Measurements from ENCODE around the gene NISCH.

The NISCH gene

GRCh38 chr3:52527732-52528585, 72.6 kb downstream of the NISCH start:
- TF ChIP-seq CREB1 (IDR thresholded peaks at IDR 0.05; ENCODE audit: low read depth) (no peak), FOXM1 (IDR thresholded peaks at IDR 0.05; ENCODE audit: borderline replicate concordance, low read depth) (no peak), YY1 (IDR thresholded peaks at IDR 0.05; ENCODE audit: low read depth) (no peak), CEBPB (IDR thresholded peaks at IDR 0.05) (no peak), TCF12 (IDR thresholded peaks at IDR 0.05; ENCODE audit: low read depth) (no peak), EGR1 (IDR thresholded peaks at IDR 0.05) (no peak)
- TF ChIP-seq, protein P1, sequence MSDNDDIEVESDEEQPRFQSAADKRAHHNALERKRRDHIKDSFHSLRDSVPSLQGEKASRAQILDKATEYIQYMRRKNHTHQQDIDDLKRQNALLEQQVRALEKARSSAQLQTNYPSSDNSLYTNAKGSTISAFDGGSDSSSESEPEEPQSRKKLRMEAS (IDR thresholded peaks at IDR 0.05) = no peak

DNA sequence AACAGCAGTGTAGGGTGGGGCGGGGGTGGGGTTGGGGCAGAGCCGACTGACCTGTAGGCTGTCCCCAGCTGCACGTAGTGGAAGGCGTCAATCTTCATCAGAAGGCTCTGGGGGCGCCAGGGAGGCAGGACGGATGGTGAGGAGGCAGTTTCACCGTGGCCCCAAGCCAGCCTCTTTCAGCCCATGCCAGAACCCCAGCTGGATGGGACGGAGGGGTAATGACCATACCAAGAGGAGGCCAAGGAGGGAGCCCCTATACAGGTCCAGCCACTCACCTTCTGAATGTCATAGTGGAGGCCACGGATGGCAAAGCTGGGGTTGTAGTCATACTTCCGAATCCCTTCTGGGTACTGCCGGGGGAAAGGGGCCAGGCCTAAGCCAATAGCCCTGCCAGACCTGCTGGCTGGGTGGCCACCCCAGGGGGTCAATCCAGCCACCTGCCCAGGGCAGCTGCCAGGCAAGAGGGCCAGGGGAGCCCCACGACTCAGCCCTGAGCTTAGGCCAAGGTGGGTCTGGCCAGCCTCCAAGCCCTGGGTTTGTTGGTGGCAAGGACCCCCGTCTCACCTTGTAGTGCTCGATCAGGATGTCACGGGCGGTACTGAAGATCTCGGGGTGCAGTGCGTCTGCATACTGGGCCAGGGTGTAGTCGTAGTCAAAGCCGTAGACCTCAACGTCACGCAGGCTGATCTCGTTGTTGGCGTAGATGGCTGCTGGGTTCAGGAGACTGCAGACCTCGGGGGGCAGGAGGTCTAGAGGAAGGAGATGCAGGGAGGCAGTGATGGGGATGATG, 73.4 kb downstream of the NISCH start:
- TF ChIP-seq CEBPB (IDR thresholded peaks at IDR 0.05) (no peak), EP300 (IDR thresholded peaks at IDR 0.05; ENCODE audit: borderline replicate concordance) (no peak), CREB1 (IDR thresholded peaks at IDR 0.05; ENCODE audit: low read depth) (no peak), USF1 (IDR thresholded peaks at IDR 0.05) (no peak), FOXM1 (IDR thresholded peaks at IDR 0.05; ENCODE audit: borderline replicate concordance, low read depth) (no peak), TCF12 (IDR thresholded peaks at IDR 0.05; ENCODE audit: low read depth) (no peak)
- TF ChIP-seq, protein P2, sequence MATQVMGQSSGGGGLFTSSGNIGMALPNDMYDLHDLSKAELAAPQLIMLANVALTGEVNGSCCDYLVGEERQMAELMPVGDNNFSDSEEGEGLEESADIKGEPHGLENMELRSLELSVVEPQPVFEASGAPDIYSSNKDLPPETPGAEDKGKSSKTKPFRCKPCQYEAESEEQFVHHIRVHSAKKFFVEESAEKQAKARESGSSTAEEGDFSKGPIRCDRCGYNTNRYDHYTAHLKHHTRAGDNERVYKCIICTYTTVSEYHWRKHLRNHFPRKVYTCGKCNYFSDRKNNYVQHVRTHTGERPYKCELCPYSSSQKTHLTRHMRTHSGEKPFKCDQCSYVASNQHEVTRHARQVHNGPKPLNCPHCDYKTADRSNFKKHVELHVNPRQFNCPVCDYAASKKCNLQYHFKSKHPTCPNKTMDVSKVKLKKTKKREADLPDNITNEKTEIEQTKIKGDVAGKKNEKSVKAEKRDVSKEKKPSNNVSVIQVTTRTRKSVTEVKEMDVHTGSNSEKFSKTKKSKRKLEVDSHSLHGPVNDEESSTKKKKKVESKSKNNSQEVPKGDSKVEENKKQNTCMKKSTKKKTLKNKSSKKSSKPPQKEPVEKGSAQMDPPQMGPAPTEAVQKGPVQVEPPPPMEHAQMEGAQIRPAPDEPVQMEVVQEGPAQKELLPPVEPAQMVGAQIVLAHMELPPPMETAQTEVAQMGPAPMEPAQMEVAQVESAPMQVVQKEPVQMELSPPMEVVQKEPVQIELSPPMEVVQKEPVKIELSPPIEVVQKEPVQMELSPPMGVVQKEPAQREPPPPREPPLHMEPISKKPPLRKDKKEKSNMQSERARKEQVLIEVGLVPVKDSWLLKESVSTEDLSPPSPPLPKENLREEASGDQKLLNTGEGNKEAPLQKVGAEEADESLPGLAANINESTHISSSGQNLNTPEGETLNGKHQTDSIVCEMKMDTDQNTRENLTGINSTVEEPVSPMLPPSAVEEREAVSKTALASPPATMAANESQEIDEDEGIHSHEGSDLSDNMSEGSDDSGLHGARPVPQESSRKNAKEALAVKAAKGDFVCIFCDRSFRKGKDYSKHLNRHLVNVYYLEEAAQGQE (IDR thresholded peaks at IDR 0.05; ENCODE audit: low read depth) = no peak

- no peak for TF ChIP-seq EP300 (IDR thresholded peaks at IDR 0.05; ENCODE audit: borderline replicate concordance)
- TF ChIP-seq CREB1 (IDR thresholded peaks at IDR 0.05; ENCODE audit: low read depth) = no peak
- TF ChIP-seq USF1 (IDR thresholded peaks at IDR 0.05) = no peak
- TF ChIP-seq, protein P2 (IDR thresholded peaks at IDR 0.05; ENCODE audit: low read depth) = no peak
- no peak for TF ChIP-seq RAD21 (IDR thresholded peaks at IDR 0.05; ENCODE audit: low read depth)
- TF ChIP-seq TEAD4 (IDR thresholded peaks at IDR 0.05) = no peak
- no peak for TF ChIP-seq EGR1 (IDR thresholded peaks at IDR 0.05)
- TF ChIP-seq TCF12 (IDR thresholded peaks at IDR 0.05; ENCODE audit: low read depth) = no peak
- no peak for TF ChIP-seq FOXM1 (IDR thresholded peaks at IDR 0.05; ENCODE audit: borderline replicate concordance, low read depth)
- TF ChIP-seq, protein P1 (IDR thresholded peaks at IDR 0.05) = no peak
- no peak for TF ChIP-seq CEBPB (IDR thresholded peaks at IDR 0.05)
- no peak for TF ChIP-seq ZBTB7A (IDR thresholded peaks at IDR 0.05; ENCODE audit: low read depth)
- no peak for TF ChIP-seq NFIC (IDR thresholded peaks at IDR 0.05)
- no peak for TF ChIP-seq YY1 (IDR thresholded peaks at IDR 0.05; ENCODE audit: low read depth)
- no peak for TF ChIP-seq TAF1 (IDR thresholded peaks at IDR 0.05; ENCODE audit: low read depth)
Observed at GRCh38 chr3:52529376-52530333, 74.3 kb downstream of the NISCH start.

DNA sequence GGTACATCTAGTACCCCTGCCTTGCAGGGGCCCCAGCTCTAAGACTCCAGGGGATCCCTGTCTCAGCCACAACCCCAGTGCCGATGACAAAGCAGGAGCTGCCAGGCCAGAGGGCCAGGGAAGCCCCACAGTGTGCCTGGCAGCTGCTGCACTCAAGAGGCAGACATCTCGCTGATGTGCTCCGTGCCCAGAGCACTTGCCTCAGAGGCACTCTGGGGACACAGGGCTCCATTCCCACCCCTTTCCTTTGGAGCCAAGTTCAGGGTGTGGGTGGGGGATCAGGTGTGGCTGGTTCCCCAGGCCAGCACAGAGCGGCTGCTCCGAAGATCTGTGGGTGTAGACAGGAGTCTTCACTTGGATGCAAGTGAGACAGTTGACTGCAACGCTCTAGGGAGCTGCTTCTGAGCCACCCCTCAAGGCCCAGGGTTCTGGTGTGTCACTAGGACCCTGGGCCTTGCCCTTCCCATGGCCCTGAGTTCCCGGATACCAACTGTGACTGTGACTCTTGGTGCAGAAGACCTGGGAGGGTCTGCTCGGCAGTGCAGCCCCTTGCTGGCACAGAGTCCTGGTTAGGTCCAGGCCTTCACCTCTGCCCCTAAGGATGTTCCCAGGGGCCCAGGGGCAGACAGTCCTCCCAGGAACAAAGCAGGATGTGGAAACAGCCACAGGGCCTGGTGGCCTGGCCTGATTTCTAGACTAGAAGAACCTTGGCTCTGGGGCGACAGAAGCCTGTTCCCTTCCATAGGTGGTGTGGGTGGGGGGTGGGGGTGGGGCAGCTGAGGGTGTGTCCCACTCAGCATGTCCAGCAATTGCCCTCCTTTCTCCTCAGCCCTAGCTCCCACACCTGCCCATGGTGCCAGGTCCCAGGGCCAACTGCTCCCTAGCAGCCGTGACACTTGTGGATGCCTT, 75.8 kb downstream of the NISCH start:
- no peak for TF ChIP-seq EGR1 (IDR thresholded peaks at IDR 0.05)
- TF ChIP-seq NFIC (IDR thresholded peaks at IDR 0.05) = no peak
- TF ChIP-seq EP300 (IDR thresholded peaks at IDR 0.05; ENCODE audit: borderline replicate concordance) = no peak
- no peak for TF ChIP-seq CREB1 (IDR thresholded peaks at IDR 0.05; ENCODE audit: low read depth)
- no peak for TF ChIP-seq ZBTB7A (IDR thresholded peaks at IDR 0.05; ENCODE audit: low read depth)
- no peak for TF ChIP-seq TAF1 (IDR thresholded peaks at IDR 0.05; ENCODE audit: low read depth)
- TF ChIP-seq YY1 (IDR thresholded peaks at IDR 0.05; ENCODE audit: low read depth) = no peak
- TF ChIP-seq TEAD4 (IDR thresholded peaks at IDR 0.05) = no peak
- TF ChIP-seq, protein P2 (IDR thresholded peaks at IDR 0.05; ENCODE audit: low read depth) = no peak
- TF ChIP-seq RAD21 (IDR thresholded peaks at IDR 0.05; ENCODE audit: low read depth) = no peak
- TF ChIP-seq, protein P1 (IDR thresholded peaks at IDR 0.05) = no peak
- TF ChIP-seq CEBPB (IDR thresholded peaks at IDR 0.05) = no peak
- TF ChIP-seq FOXM1 (IDR thresholded peaks at IDR 0.05; ENCODE audit: borderline replicate concordance, low read depth) = no peak
- no peak for TF ChIP-seq USF1 (IDR thresholded peaks at IDR 0.05)
- TF ChIP-seq TCF12 (IDR thresholded peaks at IDR 0.05; ENCODE audit: low read depth) = no peak

Data from Ishikawa (cell line).